ENCODE measurements around the gene CHST7. TPM values are rescaled to one million over a fixed set of nuclear protein-coding genes. Genes with fewer than 3 reads are reported as not detected.
"Not testable (repeated sequence)": the region's sequence is repeated elsewhere in the genome, so short reads cannot be mapped to it uniquely, and the experiment has no call there.

Gene CHST7, protein sequence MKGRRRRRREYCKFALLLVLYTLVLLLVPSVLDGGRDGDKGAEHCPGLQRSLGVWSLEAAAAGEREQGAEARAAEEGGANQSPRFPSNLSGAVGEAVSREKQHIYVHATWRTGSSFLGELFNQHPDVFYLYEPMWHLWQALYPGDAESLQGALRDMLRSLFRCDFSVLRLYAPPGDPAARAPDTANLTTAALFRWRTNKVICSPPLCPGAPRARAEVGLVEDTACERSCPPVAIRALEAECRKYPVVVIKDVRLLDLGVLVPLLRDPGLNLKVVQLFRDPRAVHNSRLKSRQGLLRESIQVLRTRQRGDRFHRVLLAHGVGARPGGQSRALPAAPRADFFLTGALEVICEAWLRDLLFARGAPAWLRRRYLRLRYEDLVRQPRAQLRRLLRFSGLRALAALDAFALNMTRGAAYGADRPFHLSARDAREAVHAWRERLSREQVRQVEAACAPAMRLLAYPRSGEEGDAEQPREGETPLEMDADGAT
- total RNA-seq: 24.2 and 34.5 TPM in 2 replicates

DNA sequence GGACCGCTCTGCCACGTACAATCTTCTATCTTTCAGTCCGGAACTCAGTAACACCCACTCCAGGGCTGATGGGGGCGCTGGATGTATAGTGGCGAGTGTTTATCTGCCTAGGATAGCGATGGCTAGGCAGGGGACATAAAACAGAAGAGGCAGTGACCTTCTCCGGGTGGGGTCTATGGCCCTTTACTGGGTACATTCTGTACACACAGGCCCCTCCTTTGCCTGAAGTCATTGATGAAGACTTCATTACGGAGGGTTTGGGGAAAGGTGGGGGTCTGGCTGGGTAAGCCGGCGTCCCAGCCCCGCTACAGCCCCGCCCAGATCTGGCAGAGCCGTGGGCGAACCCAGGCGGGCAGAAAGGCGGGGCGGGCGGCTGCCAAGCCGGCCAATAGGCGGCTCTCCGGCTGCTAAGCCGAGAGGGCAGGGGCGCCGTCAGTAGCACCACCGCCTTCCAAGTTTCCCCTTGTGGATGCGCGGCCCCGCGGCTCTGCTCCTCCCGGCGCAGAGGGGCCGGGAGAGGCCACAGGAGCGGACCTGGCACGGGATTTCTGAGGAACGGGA is at the start of gene CHST7:
Gene CHST7, plus strand, starts transcription at position 435 of the 561 bp plus-strand sequence. CDS start 167 bp downstream, outside the sequence.
- DNase-seq (ENCODE audit: low read depth in 2 of 2): peak; percentile 71 to 83

- not testable (repeated sequence) for DNase-seq (ENCODE audit: low read depth in 2 of 2)
Measured at GRCh38 chrX:46528640-46529039, 44.9 kb upstream of the CHST7 start.

GRCh38 chrX:46529740-46530403 is 43.7 kb upstream of the CHST7 start:
- DNase-seq (ENCODE audit: low read depth in 2 of 2): not testable (repeated sequence)

- not testable (repeated sequence) for DNase-seq (ENCODE audit: low read depth in 2 of 2)
Measured at GRCh38 chrX:46530404-46530908, 43.1 kb upstream of the CHST7 start.

DNA sequence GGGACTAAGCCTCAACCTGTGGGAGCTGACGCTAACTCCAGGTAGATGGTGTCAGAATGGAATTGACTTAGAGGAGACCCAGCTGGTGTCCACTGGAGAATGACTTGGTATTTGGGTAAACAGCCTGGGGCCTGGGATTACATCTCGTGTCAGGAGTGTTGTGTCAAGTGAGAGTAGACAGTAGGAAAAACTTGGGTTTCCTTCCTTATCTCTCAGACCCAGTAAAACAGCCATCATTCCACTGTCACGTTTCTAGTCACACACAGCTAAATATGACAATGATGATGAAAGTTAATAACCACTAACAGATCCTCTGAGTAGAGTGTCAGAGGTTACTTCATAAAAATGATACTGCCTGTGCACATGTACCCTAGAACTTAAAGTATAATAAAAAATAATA is 42.1 kb upstream of the CHST7 start:
- DNase-seq (ENCODE audit: low read depth in 2 of 2): no peak

GRCh38 chrX:46543441-46543840 is 30.1 kb upstream of the CHST7 start:
- DNase-seq (ENCODE audit: low read depth in 2 of 2): no peak

- DNase-seq (ENCODE audit: low read depth in 2 of 2): not testable (repeated sequence)
Measured at GRCh38 chrX:46544527-46544926, 29.0 kb upstream of the CHST7 start.

- peak; percentile 93 to 96 for DNase-seq (ENCODE audit: low read depth in 2 of 2)
Measured at GRCh38 chrX:46545111-46546005, 28.2 kb upstream of the CHST7 start, which contains the start of gene ZNF674. Gene ZNF674, minus strand, starts transcription at chrX:46545421. Its CDS starts 3,334 bp downstream, at chrX:46542087.

- peak; percentile 44 to 77 for DNase-seq (ENCODE audit: low read depth in 2 of 2)
Measured at GRCh38 chrX:46547857-46548256, 25.7 kb upstream of the CHST7 start.

DNA sequence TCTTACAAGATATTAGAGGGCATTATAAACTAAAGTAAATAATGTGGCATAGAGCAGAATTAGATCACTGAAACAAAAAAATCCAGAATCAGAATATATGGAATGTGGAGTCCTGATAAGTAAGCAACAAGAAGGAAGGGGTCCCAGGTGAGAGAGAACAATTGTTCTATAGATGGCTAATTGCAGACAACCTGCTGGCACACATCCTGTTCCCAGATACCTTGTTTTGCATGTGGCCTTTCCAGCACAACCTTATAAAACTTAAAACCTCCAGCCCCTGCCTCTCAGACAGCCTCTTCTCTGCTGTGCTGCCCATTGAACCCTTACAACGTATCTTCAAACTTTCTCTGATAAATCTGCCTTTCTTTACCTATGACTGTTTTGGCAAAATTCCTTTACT is 23.7 kb upstream of the CHST7 start:
- no peak for DNase-seq (ENCODE audit: low read depth in 2 of 2)

DNA sequence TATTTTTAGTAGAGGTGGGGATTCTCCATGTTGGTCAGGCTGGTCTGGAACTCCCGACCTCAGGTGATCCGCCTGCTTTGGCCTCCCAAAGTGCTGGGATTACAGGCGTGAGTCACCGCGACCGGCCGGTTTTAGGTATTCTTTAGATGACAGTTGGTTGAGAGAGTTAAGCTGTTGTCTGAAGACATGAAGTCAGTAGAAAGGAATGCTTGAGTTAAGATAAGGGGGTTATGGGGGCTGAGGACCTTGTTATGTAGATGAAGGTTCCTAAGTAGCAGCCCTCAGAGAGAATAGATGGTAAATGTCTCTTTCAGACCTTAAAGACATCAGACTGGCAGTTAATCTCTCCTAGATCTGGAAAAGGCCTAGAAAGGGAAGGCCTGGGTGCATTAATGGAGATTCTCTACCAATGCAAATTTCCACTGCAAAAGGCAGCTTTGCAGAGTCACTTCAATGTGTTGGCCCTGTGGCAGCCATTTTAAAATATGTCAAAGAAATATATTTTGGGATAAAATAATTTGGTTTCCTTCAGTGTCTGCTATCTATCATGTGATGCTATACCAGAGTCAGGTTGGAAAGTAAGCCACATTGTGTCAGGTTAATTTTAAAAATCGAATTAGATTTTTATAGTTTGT is 22.0 kb upstream of the CHST7 start:
- no peak for DNase-seq (ENCODE audit: low read depth in 2 of 2)

DNA sequence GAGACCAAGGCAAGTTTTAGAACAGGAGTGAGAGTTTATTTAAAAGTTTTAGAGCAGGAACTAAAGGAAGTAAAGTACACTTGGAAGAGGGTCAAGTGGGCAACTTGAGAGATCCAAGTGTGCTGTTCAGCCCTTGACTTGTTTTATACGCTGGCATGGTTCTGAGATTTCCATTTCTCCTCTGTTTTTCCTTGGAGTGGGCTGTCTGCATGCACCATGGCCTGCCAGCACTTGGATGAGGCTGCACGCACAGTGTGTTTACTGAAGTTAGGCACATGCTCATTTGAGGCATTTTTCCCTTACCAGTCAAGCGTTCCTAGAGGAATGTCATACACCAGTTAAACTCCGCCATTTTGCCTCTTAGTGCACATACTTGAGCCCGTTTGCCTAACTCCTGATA is 19.6 kb upstream of the CHST7 start:
- no peak for DNase-seq (ENCODE audit: low read depth in 2 of 2)

DNA sequence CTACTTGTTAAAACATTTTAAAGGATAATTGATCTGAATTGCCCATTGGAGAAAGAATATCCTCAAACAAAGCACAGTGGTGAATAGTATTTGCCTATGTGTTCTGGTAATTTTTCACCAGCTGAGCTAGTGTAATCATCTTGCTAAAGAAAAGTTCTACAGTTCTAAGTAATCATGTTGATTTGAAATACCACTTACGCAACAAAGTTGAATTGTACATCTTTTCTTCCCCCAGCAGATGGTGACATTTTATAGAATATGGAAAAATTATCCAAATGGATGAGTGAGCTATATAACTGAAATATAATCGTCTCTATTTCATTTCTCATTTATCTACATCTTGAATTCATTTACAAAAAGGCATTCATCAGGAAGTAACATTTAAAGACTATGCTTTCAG is 18.6 kb upstream of the CHST7 start:
- DNase-seq (ENCODE audit: low read depth in 2 of 2): peak; percentile 34 to 56

DNA sequence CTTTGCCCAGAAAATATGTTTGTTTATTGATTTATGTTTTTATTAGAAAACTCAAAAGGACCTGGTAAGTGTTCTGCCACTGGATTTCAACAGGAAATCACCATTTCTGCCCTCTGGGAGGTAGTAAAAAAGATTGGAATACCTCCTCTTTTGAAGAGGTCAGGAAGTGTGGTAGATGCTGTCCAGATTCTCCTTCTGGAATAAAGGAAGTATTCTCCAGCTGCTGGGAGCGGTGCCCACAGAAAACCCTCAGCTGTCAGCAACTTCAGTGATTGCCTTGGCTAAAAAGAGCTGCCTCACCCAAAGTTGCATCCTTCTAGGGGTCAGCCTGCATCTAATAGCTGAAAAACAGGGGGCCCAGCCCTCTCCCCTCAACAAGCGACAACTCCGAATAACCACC is 14.5 kb upstream of the CHST7 start:
- DNase-seq (ENCODE audit: low read depth in 2 of 2): no peak

DNA sequence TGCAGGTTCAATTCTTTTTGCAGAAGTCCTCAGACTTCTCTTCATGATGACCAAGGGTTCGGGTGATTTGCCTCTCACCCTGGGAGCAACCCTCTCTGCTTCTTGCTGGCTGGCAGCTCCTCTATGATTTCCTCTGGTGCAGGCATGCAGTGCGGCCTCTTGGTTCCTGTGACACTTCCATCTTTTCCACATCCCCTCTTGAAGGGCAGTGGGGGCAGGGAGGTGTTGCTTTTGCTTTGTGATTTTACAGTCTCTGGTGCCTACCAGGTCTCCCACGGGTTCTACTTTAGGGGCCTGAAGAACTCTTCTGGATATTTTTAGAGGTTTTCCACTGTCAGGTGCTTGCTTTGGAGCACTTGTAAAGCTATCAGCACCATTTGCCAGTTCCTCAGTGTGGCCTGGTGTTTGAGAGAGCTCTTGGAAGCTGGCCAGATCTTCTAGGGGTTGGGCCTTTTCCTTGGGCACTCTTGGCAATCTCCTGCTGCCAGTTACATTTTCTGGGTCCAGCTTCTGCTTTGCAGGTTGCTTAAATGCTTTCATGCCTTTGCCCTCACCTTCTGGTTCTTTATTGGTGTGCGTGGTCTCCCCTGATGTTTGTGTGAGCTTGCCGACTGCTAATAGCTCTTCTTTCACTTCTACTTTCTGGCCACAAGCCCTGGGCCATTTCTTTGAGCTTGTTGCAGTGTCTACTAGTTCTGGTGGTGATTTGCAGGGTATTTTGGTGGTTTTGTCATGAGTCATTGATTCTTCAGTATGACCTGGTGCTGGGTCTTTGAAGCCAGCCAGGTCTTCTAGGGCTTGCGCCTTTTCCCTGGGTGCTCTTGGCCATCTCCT is 11.5 kb upstream of the CHST7 start:
- DNase-seq (ENCODE audit: low read depth in 2 of 2): no peak

- DNase-seq (ENCODE audit: low read depth in 2 of 2): no peak
Measured at GRCh38 chrX:46567388-46567787, 6.2 kb upstream of the CHST7 start.

DNA sequence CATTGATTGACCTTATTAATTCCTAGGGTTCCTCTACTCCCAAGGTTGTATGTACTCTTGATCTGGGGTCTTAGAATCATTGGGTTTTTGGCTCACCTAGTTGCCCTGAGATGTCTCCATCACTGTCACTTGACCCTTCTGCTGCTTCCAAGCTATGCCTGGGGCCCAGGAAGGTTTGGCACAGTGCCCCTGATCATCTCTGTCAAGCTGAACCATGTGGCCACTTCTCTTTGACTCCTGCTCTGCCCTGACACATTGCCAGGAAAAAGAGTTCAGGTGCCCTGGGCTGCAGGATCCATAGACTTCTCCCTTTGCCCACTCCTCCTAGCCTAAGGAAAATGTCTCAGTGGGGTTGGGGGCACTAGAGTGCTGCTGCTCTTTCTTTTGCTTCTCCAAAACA is 3.9 kb upstream of the CHST7 start:
- DNase-seq (ENCODE audit: low read depth in 2 of 2): no peak

GRCh38 chrX:46571423-46572339 is 1.9 kb upstream of the CHST7 start:
- DNase-seq (ENCODE audit: low read depth in 2 of 2): no peak

All from lung microvascular endothelial cell (primary cell).